ENCODE results near the gene PRUNE2.

The PRUNE2 gene

GRCh38 chr9:76688471-76689238, 217.3 kb downstream of the PRUNE2 start:
- DNase-seq, result no peak

- DNase-seq, result peak; percentile 70
These were observed 218.0 kb downstream of the PRUNE2 start for GRCh38 chr9:76687861-76688391.

GRCh38 chr9:76686756-76687155, 219.2 kb downstream of the PRUNE2 start:
- no peak for DNase-seq

DNA sequence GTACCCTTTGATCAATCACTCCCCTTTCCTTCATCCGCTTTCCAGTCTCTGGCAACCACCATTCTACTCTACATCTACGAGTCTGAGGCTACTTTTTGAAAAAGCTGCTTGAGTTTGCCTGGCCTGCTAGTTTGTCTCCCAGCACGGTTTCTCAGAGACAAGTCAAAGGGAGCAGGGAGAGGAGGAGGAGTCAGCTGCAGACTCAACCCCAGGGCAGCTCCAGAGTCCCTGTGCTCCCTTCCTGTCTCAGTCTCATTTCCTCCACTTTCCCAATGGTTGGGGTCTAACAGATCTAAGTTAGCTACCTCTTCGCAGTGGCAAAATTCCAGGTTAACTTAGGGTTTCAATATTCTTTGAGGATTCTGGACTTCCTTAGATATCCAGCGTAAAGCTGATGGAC, 221.7 kb downstream of the PRUNE2 start:
- DNase-seq, result no peak

DNA sequence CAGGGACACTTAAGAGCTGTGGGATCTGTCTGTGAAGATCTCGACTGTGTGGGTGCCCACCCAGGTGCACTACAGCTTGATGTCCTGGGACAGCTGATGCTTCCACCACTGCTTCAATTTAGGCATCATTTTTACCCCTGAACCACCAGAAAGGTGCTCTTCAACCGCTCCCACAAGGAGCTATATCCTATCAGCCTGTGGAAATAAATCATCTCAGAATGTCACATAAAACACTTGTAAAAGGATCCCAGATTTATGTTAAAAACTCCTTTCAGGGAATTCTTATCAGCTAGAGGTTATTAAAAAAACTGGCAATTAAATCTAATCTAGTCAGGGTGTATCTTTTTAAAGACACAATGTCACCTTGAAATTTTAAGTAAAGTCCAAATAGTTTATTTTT, 224.4 kb downstream of the PRUNE2 start:
- no peak for DNase-seq

DNA sequence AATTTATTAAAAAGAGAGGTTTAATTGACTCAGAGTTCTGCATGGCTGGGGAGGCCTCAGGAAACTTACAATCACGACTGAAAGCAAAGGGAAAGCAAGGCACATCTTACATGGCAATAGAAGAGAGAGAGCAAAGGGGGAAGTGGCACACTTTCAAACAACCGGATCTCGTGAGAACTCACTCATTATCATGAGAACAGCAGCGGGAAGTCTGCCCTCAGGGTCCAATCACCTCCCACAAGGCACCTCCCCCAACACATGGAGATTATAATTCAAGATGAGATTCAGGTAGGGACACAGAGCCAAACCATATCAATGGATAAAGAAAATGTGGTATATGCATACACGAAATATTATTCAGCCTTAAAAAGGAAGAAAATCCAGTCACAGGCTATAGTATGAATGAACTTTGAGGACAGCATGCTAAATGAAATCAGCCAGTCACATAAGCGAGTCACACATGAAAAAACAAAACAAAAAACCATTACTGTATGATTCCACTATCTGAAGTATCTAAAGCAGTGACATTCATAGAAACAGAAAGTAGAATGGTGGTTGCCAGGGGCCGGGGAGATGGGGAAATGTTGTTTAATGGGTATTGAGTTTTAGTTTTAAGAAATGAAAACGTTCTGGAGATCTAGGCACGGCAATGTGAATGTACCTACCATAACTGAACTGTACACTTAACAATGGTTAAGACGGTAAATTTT, 225.0 kb downstream of the PRUNE2 start:
- no peak for DNase-seq

GRCh38 chr9:76677481-76678055, 228.3 kb downstream of the PRUNE2 start:
- no peak for DNase-seq

- DNase-seq, result no peak
These were observed 229.1 kb downstream of the PRUNE2 start for GRCh38 chr9:76676857-76677256.

GRCh38 chr9:76667521-76667957, 238.4 kb downstream of the PRUNE2 start:
- no peak for DNase-seq

GRCh38 chr9:76665966-76666365, 239.9 kb downstream of the PRUNE2 start:
- DNase-seq, result peak; percentile 33

GRCh38 chr9:76665458-76665857, 240.5 kb downstream of the PRUNE2 start:
- no peak for DNase-seq

- no peak for DNase-seq
These were observed 241.8 kb downstream of the PRUNE2 start for GRCh38 chr9:76664120-76664519.

- no peak for DNase-seq
These were observed 243.2 kb downstream of the PRUNE2 start for GRCh38 chr9:76662476-76663281.

GRCh38 chr9:76658510-76659231, 247.2 kb downstream of the PRUNE2 start:
- DNase-seq, result no peak

- no peak for DNase-seq
These were observed 248.6 kb downstream of the PRUNE2 start for GRCh38 chr9:76657265-76657664.

DNA sequence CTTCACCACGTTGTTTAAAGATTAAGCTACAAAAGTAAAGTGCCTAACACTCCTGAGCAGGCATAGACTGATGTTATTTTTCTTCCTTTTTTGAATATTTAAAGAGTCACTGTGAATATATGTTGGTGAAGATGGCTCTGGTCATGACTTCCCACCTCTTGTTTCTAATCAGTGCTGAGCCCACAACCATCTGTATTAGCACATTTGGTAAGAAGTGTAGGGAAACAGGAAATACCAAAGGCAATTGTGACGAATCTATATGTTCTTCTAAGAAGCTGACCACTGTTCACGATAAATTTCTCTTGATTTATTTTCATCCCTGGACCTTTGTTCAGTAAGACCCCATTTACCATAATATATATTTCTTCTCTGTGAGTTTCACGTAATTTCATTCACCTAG, 249.9 kb downstream of the PRUNE2 start:
- no peak for DNase-seq

DNA sequence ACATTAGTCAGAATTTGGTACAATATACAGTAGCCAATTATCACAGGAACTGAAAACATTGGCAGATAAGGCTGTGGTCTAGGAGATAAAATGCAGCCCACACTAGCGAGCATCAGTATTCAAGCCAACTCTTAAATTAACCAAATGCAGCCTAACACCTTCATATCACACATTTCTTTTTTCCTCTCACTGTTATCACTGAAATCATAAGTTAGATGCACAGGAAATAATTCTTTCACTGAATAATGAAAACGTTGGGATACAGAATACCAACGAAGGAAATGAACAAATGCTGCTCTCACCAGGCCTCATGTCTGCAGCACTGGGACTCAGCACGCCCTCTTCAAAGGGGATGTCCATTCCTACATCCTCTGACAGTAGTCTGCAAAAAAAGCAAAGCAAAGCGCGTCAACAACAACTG, 250.8 kb downstream of the PRUNE2 start:
- peak; percentile 7 for DNase-seq

GRCh38 chr9:76654575-76654974, 251.3 kb downstream of the PRUNE2 start:
- DNase-seq, result no peak

- no peak for DNase-seq
These were observed 251.9 kb downstream of the PRUNE2 start for GRCh38 chr9:76654051-76654461.

DNA sequence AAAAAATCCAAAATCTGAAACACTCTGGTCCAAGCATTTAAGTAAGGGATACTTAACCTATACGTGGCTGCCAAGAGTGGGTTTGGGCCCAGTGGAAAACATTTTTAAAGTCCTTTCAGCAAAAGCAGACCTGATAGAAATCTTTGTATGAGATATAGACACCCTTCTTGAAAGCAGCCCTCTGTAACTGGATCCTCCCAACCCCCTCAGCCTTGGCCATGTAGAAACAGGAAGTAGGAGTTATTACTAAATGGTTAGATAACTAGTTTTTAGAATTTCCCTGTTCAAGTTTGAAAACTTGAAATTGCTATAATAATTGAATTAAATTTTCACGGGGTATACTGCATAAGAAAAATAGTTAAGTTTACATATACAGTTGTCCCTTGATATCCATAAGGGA, 253.0 kb downstream of the PRUNE2 start:
- DNase-seq, result no peak

DNA sequence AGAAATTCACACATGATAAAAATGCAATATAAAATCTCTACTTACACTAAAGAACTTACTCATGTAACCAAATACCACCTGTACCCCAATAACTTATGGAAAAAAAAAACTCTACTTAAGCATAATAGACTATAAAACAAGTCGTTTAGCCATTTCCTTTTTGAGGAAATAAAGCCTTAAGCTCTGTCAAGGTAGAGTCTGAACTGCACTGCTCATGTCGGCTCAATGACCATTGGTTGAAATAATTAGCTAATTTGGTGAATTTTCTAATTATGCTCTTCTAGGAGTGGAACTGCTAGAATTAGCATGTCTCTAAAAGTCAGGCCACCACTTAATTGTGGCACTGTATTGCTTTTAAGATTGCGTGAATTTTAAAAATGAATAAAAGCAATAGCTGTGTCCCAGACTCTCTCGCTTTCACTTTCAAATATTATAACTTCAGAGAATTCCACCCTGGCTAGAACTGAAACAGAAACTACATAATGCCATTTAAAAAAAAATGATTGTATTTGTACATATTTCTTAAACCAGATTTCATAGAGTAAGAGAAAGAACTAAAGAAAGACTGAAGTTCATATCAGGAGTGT, 254.7 kb downstream of the PRUNE2 start:
- no peak for DNase-seq

GRCh38 chr9:76650692-76651091, 255.2 kb downstream of the PRUNE2 start:
- DNase-seq, result no peak
